Sigmoid colon (tissue), 7 donors: ENCODE data around the gene TBX5. TPM values are rescaled to one million over a fixed set of nuclear protein-coding genes. Genes with fewer than 3 reads are reported as not detected.

Source experiments
- DNase-seq: peaks from one replicate; pipeline ENCODE4 v3.0.0-alpha.2; 2019
- H3K27ac ChIP-seq, 4 donors: fragments of 200-600 bp; sonication (generic); one replicate each; pipeline ENCODE4 v1.5.1; 2016 to 2019; ENCODE audit warnings: mild to moderate bottlenecking in 1 of 4
- H3K27me3 ChIP-seq, 3 donors: fragments of 200-600 bp; sonication (generic); one replicate each; pipeline ENCODE4 v1.5.1; 2019; ENCODE audit warnings: mild to moderate bottlenecking in 1 of 3
- H3K36me3 ChIP-seq, 4 donors: fragments of 200-600 bp; sonication (generic); one replicate each; pipeline ENCODE4 v1.5.1; 2016 to 2019
- H3K4me1 ChIP-seq, 4 donors: fragments of 200-600 bp; sonication (generic); one replicate each; pipeline ENCODE4 v1.5.1; 2017 to 2019
- H3K4me3 ChIP-seq, 4 donors: fragments of 200-600 bp; sonication (generic); one replicate each; pipeline ENCODE4 v1.5.1; 2017 to 2019; ENCODE audit warnings: mild to moderate bottlenecking in 2 of 4, moderate library complexity in 1 of 4
- H3K9me3 ChIP-seq, 4 donors: fragments of 200-600 bp in 3 of 4; sonication (generic) in 3 of 4; one replicate each; pipeline versions ENCODE4 v1.5.1 to v1.6.1; 2013 to 2019
- EP300 ChIP-seq, 4 donors: sonication (generic); formaldehyde crosslinking; IDR thresholded peaks; one replicate each; pipeline ENCODE4 v1.6.1; 2017; ENCODE audit warnings: antibody characterized with exemption in 4 of 4
- POLR2A ChIP-seq, 2 donors: fragments of 450-650 bp; IDR thresholded peaks; one replicate each; pipeline ENCODE4 v1.6.1; 2016; ENCODE audit warnings: antibody characterized with exemption in 2 of 2, mild to moderate bottlenecking in 2 of 2, moderate library complexity in 2 of 2
- POLR2AphosphoS5 ChIP-seq, 4 donors: sonication (generic); formaldehyde crosslinking; IDR thresholded peaks; one replicate each; pipeline ENCODE4 v1.6.1; 2017; ENCODE audit warnings: antibody characterized with exemption in 4 of 4
- WGBS, 2 donors: extraction: QIAGEN DNeasy Blood & Tissue Kit; methylation state at CpG; one replicate each; pipeline ENCODE4 v1.1.7; 2013; 5-methylcytosine and 5-hydroxymethylcytosine counted together
- intact Hi-C: fragments of 100-400 bp; cut with DNase I; formaldehyde crosslinking; loops from one replicate; pipeline ENCODE4 v1.15.1; 2023
- polyA plus RNA-seq, 3 donors: library from polyadenylated mRNA; stranded (reverse); fragments of 200-250 nt; gene quantifications; one replicate each; pipeline ENCODE4 v1.2.3, GENCODE V29; 2013
- total RNA-seq, 4 donors: library from RNA; depleted of rRNA; stranded (reverse); fragments of >200 nt; gene quantifications; one replicate each; pipeline ENCODE4 v1.1.0, GENCODE V29; 2016
- TF ChIP-seq, protein P1 (sequence below), 4 experiments: fragments of 450-650 bp in 3 of 4; fragments of 200-600 bp in 1 of 4; IDR thresholded peaks; one replicate each; pipeline ENCODE4 v1.5.1; 2016 to 2019; ENCODE audit warnings: antibody characterized with exemption in 4 of 4, mild to moderate bottlenecking in 3 of 4, moderate library complexity in 2 of 4
- donor health status: healthy with polysubstance abuse.
- donor health status: Bipolar disorder and iron deficiency.
- donor health status: healthy.

The TBX5 gene
- total and polyA plus RNA-seq, 7 donors: not detected

DNA sequence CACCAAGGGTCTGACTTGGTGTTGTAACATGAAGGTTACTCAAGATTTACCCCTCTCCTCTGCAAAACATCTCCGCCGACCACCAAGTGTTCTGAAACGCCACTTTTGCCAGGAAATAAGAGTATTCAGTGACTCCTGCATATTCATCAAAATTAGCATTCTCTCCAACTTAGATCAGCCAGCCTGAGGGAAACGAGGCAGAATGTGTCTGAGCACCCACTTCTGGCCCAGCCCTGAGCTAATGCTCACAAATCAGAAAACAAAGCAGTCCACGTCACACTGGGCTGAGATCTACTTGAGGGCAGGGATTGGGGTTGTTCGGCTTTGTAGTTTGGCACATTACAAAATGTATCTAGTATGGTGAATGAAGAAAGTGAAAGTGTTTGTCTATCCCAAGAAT is 64.3 kb downstream of the TBX5 start:
- H3K9me3 ChIP-seq: no peaks in the 10 kb centered on the region
- TF ChIP-seq POLR2AphosphoS5 (IDR thresholded peaks at IDR 0.05): no peak
- no peak for TF ChIP-seq POLR2A (IDR thresholded peaks at IDR 0.05)
- TF ChIP-seq EP300 (IDR thresholded peaks at IDR 0.05): no peak
- TF ChIP-seq, protein P1, sequence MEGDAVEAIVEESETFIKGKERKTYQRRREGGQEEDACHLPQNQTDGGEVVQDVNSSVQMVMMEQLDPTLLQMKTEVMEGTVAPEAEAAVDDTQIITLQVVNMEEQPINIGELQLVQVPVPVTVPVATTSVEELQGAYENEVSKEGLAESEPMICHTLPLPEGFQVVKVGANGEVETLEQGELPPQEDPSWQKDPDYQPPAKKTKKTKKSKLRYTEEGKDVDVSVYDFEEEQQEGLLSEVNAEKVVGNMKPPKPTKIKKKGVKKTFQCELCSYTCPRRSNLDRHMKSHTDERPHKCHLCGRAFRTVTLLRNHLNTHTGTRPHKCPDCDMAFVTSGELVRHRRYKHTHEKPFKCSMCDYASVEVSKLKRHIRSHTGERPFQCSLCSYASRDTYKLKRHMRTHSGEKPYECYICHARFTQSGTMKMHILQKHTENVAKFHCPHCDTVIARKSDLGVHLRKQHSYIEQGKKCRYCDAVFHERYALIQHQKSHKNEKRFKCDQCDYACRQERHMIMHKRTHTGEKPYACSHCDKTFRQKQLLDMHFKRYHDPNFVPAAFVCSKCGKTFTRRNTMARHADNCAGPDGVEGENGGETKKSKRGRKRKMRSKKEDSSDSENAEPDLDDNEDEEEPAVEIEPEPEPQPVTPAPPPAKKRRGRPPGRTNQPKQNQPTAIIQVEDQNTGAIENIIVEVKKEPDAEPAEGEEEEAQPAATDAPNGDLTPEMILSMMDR (IDR thresholded peaks at IDR 0.05): no peak
- WGBS, 2 donors: 75 to 79% methylated on average over 6 of the region's 6 CpGs
- H3K4me1 ChIP-seq: no peaks in the 10 kb centered on the region
- intact Hi-C loops: no loop called here
- peaks cover 0 to 14% (median 0%) of the 10 kb centered on the region in 3 donors for H3K27me3 ChIP-seq
- no peak overlapping the region for H3K4me3 ChIP-seq
- H3K36me3 ChIP-seq: no peaks in the 10 kb centered on the region
- no peak for DNase-seq
- no peak overlapping the region for H3K27ac ChIP-seq

DNA sequence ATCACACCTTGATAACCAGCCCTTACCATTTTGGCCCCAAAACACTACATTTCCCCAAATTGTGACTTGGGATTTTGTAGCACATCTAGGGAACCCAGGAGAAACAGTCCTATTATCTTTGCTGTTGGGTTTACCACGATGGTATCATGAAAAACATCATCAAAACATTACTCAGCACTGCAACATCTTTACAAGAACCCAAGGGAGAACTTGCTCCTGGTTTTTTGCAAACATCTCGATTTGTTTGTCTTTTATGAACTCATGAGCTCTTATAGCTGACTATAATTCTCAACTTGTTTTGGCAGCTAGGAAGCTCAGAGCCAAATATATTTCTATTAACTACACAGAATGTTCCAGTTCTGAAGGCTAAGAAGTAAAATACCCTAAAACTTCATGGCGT is 65.7 kb downstream of the TBX5 start:
- no peak for DNase-seq
- WGBS, 2 donors: 56 to 73% methylated on average over 3 of the region's 3 CpGs

DNA sequence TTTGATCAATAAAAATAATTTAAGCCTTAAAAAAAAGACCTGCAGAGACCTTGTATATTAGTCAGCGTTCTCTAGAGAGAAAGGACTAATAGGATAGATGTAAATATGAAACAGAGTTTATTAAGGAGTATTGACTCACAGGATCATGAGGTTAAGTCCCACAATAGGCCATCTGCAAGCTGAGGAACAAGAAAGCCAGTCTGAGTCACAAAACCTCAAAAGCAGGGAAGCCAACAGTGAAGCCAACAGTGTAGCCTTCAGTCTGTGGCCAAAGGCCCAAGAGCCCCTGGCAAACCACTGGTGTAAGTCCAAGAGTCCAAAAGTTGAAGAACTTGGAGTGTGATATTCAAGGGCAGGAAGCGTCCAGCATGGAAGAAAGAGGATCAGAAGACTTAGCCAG is 66.3 kb downstream of the TBX5 start:
- Histone ChIP-seq H3K4me3 (no peak overlapping the region), H3K9me3 (no peaks in the 10 kb centered on the region), H3K27me3 (peaks cover 0 to 14% (median 0%) of the 10 kb centered on the region in 3 donors), H3K27ac (no peak overlapping the region), H3K4me1 (no peaks in the 10 kb centered on the region), H3K36me3 (no peaks in the 10 kb centered on the region)
- intact Hi-C loops: no loop called here
- 52 to 61% methylated on average over 2 of the region's 2 CpGs for WGBS, 2 donors
- TF ChIP-seq POLR2AphosphoS5 (IDR thresholded peaks at IDR 0.05) (no peak), POLR2A (IDR thresholded peaks at IDR 0.05) (no peak), EP300 (IDR thresholded peaks at IDR 0.05) (no peak)
- TF ChIP-seq, protein P1 (IDR thresholded peaks at IDR 0.05): no peak
- DNase-seq: no peak

More for the DNA sequence above, 65.7 kb downstream of the TBX5 start:
- H3K27ac ChIP-seq: no peak overlapping the region
- H3K36me3 ChIP-seq: no peaks in the 10 kb centered on the region
- H3K4me1 ChIP-seq: no peaks in the 10 kb centered on the region
- TF ChIP-seq, protein P1 (IDR thresholded peaks at IDR 0.05): no peak
- TF ChIP-seq POLR2AphosphoS5 (IDR thresholded peaks at IDR 0.05): no peak
- no peak for TF ChIP-seq EP300 (IDR thresholded peaks at IDR 0.05)
- no peak for TF ChIP-seq POLR2A (IDR thresholded peaks at IDR 0.05)
- intact Hi-C loops: no loop called here
- H3K27me3 ChIP-seq: peaks cover 0 to 14% (median 0%) of the 10 kb centered on the region in 3 donors
- H3K4me3 ChIP-seq: no peak overlapping the region
- H3K9me3 ChIP-seq: no peaks in the 10 kb centered on the region

DNA sequence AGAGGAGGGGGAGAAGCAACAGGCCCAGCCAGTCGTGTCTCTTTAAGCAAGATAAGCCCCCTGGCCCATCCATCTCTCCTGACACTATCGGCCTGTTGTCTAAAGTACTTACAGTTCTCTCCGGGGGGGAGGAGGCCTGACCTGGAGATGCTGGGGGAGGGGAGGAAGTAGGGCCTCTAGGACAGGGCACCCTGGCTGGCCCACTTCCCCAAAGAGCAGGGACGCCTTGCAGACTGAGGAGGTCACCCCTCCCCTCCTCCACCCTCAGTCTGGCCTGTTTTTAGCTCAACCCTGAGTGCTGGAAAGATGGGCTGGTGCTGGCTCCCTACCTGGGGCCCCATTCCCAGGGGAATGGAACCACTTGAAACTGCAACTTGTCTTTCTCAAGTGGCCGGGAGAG is 70.3 kb downstream of the TBX5 start:
- WGBS, 2 donors: 13 to 28% methylated on average over 5 of the region's 5 CpGs
- Histone ChIP-seq H3K4me3 (no peak overlapping the region), H3K27me3 (peaks cover 0 to 14% (median 0%) of the 10 kb centered on the region in 3 donors), H3K9me3 (no peaks in the 10 kb centered on the region), H3K4me1 (no peaks in the 10 kb centered on the region), H3K27ac (no peak overlapping the region), H3K36me3 (no peaks in the 10 kb centered on the region)
- TF ChIP-seq POLR2AphosphoS5 (IDR thresholded peaks at IDR 0.05) (no peak), POLR2A (IDR thresholded peaks at IDR 0.05) (no peak), EP300 (IDR thresholded peaks at IDR 0.05) (no peak)
- TF ChIP-seq, protein P1 (IDR thresholded peaks at IDR 0.05): no peak
- intact Hi-C loops: no loop called here
- no peak for DNase-seq

DNA sequence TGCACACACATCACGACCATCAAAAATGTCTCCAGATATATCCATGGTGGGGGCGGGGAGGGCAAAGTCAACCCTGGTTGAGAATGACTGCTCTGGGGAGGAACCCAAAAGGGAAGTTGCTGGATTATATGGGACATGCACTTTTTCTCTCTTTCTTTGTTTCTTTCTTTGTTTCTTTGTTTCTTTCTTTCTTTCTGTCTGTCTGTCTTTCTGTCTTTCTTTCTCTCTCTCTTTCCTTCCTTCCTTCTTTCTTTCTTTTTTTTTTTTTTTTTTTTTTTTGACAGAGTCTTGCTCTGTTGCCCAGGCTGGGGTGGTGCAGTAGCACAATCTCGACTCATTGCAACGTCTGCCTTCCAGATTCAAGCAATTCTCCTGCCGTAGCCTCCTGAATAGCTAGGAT is 71.5 kb downstream of the TBX5 start:
- H3K4me1 ChIP-seq: no peaks in the 10 kb centered on the region
- no peak overlapping the region for H3K27ac ChIP-seq
- TF ChIP-seq EP300 (IDR thresholded peaks at IDR 0.05) (no peak), POLR2AphosphoS5 (IDR thresholded peaks at IDR 0.05) (no peak), POLR2A (IDR thresholded peaks at IDR 0.05) (no peak)
- TF ChIP-seq, protein P1 (IDR thresholded peaks at IDR 0.05): no peak
- no peaks in the 10 kb centered on the region for H3K9me3 ChIP-seq
- H3K36me3 ChIP-seq: no peaks in the 10 kb centered on the region
- 64 to 77% methylated on average over 5 of the region's 5 CpGs for WGBS, 2 donors
- DNase-seq: no peak
- H3K27me3 ChIP-seq: peaks cover 0 to 14% (median 0%) of the 10 kb centered on the region in 3 donors
- no peak overlapping the region for H3K4me3 ChIP-seq
- intact Hi-C loops: no loop called here
